Measurements from ENCODE around the gene ZFC3H1.
"Not testable (repeated sequence)": the region's sequence is repeated elsewhere in the genome, so short reads cannot be mapped to it uniquely, and the experiment has no call there.

Gene ZFC3H1

DNA sequence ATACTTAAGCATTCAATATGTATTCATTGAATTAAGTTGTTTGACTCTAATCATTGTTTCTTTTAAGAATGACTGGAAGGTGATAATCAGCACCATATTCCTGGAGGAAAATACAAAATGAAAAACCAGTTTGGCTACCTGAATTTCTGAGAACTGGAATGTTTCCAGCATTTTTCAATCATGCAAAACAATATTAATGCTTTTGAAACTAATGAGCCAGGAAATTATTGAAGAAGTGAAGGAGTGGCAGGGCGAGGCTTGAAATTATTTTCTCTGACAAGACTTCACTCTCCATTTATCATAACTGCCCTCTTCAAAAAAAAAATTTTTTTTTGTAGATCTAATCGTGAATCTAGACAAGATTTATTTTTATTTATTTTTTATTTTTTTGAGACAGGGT lies 41.3 kb upstream of the ZFC3H1 start:
- no peak overlapping the region for H3K4me3 ChIP-seq (ENCODE audit: insufficient read depth in 1 of 2, low read depth in 1 of 2, low read length in 2 of 2)
- H2BK12ac ChIP-seq (ENCODE audit: low read length in 2 of 2) = no peak overlapping the region
- H4K91ac ChIP-seq (ENCODE audit: low read length) = no peak overlapping the region
- H2BK5ac ChIP-seq (ENCODE audit: low read depth, low read length, poor library complexity, severe bottlenecking) = no peak overlapping the region
- H3K4me1 ChIP-seq (ENCODE audit: control insufficient read depth, insufficient read depth, low read depth, low read length) = peaks cover under 1% of the 10 kb centered on the region
- no peak overlapping the region for H3K27ac ChIP-seq (ENCODE audit: low read length, poor library complexity, severe bottlenecking)
- DNase-seq = no peak
- no peaks in the 10 kb centered on the region for H3K9me3 ChIP-seq (ENCODE audit: control insufficient read depth, low read length)
- peaks cover 2 to 13% of the 10 kb centered on the region in 2 experiments for H3K36me3 ChIP-seq (ENCODE audit: control insufficient read depth in 1 of 2, insufficient read depth in 2 of 2, low read depth in 1 of 2, low read length in 2 of 2)
- H4K8ac ChIP-seq (ENCODE audit: low read length) = no peak overlapping the region
- no peak overlapping the region for H3K4ac ChIP-seq (ENCODE audit: low read depth in 1 of 2, low read length in 2 of 2)
- H3K79me1 ChIP-seq (replicated peaks; ENCODE audit: low read length, poor library complexity, severe bottlenecking) = no peaks in the 10 kb centered on the region
- no peak overlapping the region for H3K18ac ChIP-seq (ENCODE audit: low read depth in 1 of 2, low read length in 2 of 2)
- no peak overlapping the region for H3K14ac ChIP-seq (ENCODE audit: low read length in 2 of 2)
- no CpG with 5 or more reads among the region's 2 CpGs for WGBS
- H2BK120ac ChIP-seq (ENCODE audit: low read depth, low read length) = no peak overlapping the region
- no peak overlapping the region for H2AK5ac ChIP-seq (ENCODE audit: low read length, severe bottlenecking)
- no peak overlapping the region for H2AFZ ChIP-seq (ENCODE audit: low read depth, low read length)
- no peak overlapping the region for H3K4me2 ChIP-seq (ENCODE audit: low read length, poor library complexity, severe bottlenecking)
- H3K23ac ChIP-seq (ENCODE audit: low read length in 2 of 2) = no peak overlapping the region
- H3K9ac ChIP-seq (ENCODE audit: low read length) = no peak overlapping the region
- no peaks in the 10 kb centered on the region for H3K27me3 ChIP-seq (ENCODE audit: control insufficient read depth in 1 of 2, insufficient read depth in 1 of 2, low read length in 2 of 2)
- H2BK15ac ChIP-seq (ENCODE audit: low read depth, poor library complexity, severe bottlenecking) = no peak overlapping the region

DNA sequence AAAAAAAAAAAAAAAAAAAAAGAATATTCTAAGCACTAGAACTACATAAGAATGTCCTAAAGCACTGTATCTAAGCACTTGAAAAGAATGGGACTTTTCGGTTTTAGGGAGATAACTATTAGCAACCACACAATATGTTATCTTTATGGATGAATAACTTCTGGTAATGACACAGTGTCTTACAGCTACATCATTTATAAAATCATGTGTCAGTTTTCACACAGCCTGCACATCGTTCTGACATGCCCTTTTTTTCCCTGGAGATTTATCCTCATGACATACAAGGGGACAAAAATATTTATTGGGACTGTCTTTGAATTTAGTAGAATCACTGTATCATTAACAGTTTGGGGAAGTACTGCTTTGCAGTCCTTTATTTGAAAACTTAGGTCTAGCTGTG lies 39.6 kb upstream of the ZFC3H1 start:
- no peak overlapping the region for H3K18ac ChIP-seq (ENCODE audit: low read depth in 1 of 2, low read length in 2 of 2)
- no peaks in the 10 kb centered on the region for H3K79me1 ChIP-seq (replicated peaks; ENCODE audit: low read length, poor library complexity, severe bottlenecking)
- no peak overlapping the region for H2BK12ac ChIP-seq (ENCODE audit: low read length in 2 of 2)
- no peak overlapping the region for H2BK15ac ChIP-seq (ENCODE audit: low read depth, poor library complexity, severe bottlenecking)
- H3K9me3 ChIP-seq (ENCODE audit: control insufficient read depth, low read length) = no peaks in the 10 kb centered on the region
- no peak overlapping the region for H3K27ac ChIP-seq (ENCODE audit: low read length, poor library complexity, severe bottlenecking)
- WGBS = 100% methylated on average over 1 of the region's 2 CpGs
- no peak overlapping the region for H3K4me2 ChIP-seq (ENCODE audit: low read length, poor library complexity, severe bottlenecking)
- no peak overlapping the region for H4K91ac ChIP-seq (ENCODE audit: low read length)
- H3K36me3 ChIP-seq (ENCODE audit: control insufficient read depth in 1 of 2, insufficient read depth in 2 of 2, low read depth in 1 of 2, low read length in 2 of 2) = peaks cover 5 to 29% of the 10 kb centered on the region in 2 experiments
- no peak overlapping the region for H2BK120ac ChIP-seq (ENCODE audit: low read depth, low read length)
- no peak overlapping the region for H2AK5ac ChIP-seq (ENCODE audit: low read length, severe bottlenecking)
- no peak overlapping the region for H3K4me3 ChIP-seq (ENCODE audit: insufficient read depth in 1 of 2, low read depth in 1 of 2, low read length in 2 of 2)
- DNase-seq = no peak
- no peak overlapping the region for H2AFZ ChIP-seq (ENCODE audit: low read depth, low read length)
- H3K9ac ChIP-seq (ENCODE audit: low read length) = no peak overlapping the region
- no peak overlapping the region for H4K8ac ChIP-seq (ENCODE audit: low read length)
- no peaks in the 10 kb centered on the region for H3K4me1 ChIP-seq (ENCODE audit: control insufficient read depth, insufficient read depth, low read depth, low read length)
- H3K27me3 ChIP-seq (ENCODE audit: control insufficient read depth in 1 of 2, insufficient read depth in 1 of 2, low read length in 2 of 2) = no peaks in the 10 kb centered on the region
- no peak overlapping the region for H3K14ac ChIP-seq (ENCODE audit: low read length in 2 of 2)
- no peak overlapping the region for H2BK5ac ChIP-seq (ENCODE audit: low read depth, low read length, poor library complexity, severe bottlenecking)
- no peak overlapping the region for H3K23ac ChIP-seq (ENCODE audit: low read length in 2 of 2)
- H3K4ac ChIP-seq (ENCODE audit: low read depth in 1 of 2, low read length in 2 of 2) = no peak overlapping the region

DNA sequence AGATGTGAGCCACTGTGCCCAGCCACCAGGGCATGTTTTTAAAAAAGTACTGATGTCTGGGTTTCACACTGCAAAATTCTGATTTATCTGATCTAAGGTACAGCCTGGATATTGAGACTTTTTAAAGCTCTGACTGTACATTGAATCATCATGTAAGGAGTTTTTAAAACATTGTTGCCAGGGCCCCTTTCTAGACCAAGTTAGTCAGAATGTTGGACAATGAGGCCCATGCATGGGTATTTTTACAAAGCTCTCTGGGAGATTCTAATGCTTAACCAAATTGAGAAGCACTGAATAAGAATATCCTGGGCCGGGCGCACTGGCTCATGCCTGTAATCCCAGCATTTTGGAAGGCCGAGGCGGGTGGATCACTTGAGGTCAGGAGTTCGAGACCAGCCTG lies 38.9 kb upstream of the ZFC3H1 start:
- Histone ChIP-seq H3K9ac (ENCODE audit: low read length) (no peak overlapping the region), H3K9me3 (ENCODE audit: control insufficient read depth, low read length) (no peaks in the 10 kb centered on the region), H3K18ac (ENCODE audit: low read depth in 1 of 2, low read length in 2 of 2) (no peak overlapping the region), H3K27me3 (ENCODE audit: control insufficient read depth in 1 of 2, insufficient read depth in 1 of 2, low read length in 2 of 2) (no peaks in the 10 kb centered on the region), H3K4me2 (ENCODE audit: low read length, poor library complexity, severe bottlenecking) (no peak overlapping the region), H3K23ac (ENCODE audit: low read length in 2 of 2) (no peak overlapping the region), H3K27ac (ENCODE audit: low read length, poor library complexity, severe bottlenecking) (no peak overlapping the region), H2AK5ac (ENCODE audit: low read length, severe bottlenecking) (no peak overlapping the region), H2BK120ac (ENCODE audit: low read depth, low read length) (no peak overlapping the region), H3K14ac (ENCODE audit: low read length in 2 of 2) (no peak overlapping the region), H2BK15ac (ENCODE audit: low read depth, poor library complexity, severe bottlenecking) (no peak overlapping the region), H3K36me3 (ENCODE audit: control insufficient read depth in 1 of 2, insufficient read depth in 2 of 2, low read depth in 1 of 2, low read length in 2 of 2) (peaks cover 5 to 35% of the 10 kb centered on the region in 2 experiments), H3K79me1 (replicated peaks; ENCODE audit: low read length, poor library complexity, severe bottlenecking) (no peaks in the 10 kb centered on the region), H3K4me3 (ENCODE audit: insufficient read depth in 1 of 2, low read depth in 1 of 2, low read length in 2 of 2) (no peak overlapping the region), H2BK12ac (ENCODE audit: low read length in 2 of 2) (no peak overlapping the region), H3K4me1 (ENCODE audit: control insufficient read depth, insufficient read depth, low read depth, low read length) (no peaks in the 10 kb centered on the region), H2AFZ (ENCODE audit: low read depth, low read length) (no peak overlapping the region), H2BK5ac (ENCODE audit: low read depth, low read length, poor library complexity, severe bottlenecking) (no peak overlapping the region), H4K91ac (ENCODE audit: low read length) (no peak overlapping the region), H4K8ac (ENCODE audit: low read length) (no peak overlapping the region), H3K4ac (ENCODE audit: low read depth in 1 of 2, low read length in 2 of 2) (no peak overlapping the region)
- 91% methylated on average over 5 of the region's 5 CpGs for WGBS
- no peak for DNase-seq

DNA sequence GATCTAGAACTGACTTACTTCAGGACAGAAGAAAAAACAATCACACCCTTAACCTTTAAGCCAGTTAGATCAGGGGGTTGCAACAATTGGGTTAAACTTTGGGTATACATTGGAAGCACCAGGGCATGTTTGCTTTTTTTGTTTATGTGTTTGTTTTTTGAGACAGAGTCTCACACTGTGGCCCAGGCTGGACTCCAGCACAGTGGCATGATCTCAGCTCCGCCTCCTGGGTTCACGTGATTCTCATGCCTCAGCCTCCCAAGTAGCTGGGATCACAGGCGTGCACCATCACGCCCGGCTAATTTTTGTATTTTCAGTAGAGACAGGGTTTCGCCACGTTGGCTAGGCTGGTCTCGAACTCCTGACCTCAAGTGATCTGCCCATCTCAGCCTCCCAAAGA lies 38.5 kb upstream of the ZFC3H1 start:
- not testable (repeated sequence) for H4K8ac ChIP-seq (ENCODE audit: low read length); H3K9me3 ChIP-seq (ENCODE audit: control insufficient read depth, low read length); H3K79me1 ChIP-seq (replicated peaks; ENCODE audit: low read length, poor library complexity, severe bottlenecking); H3K27ac ChIP-seq (ENCODE audit: low read length, poor library complexity, severe bottlenecking); H2BK12ac ChIP-seq (ENCODE audit: low read length in 2 of 2); H2AK5ac ChIP-seq (ENCODE audit: low read length, severe bottlenecking); H2BK15ac ChIP-seq (ENCODE audit: low read depth, poor library complexity, severe bottlenecking); H3K4ac ChIP-seq (ENCODE audit: low read depth in 1 of 2, low read length in 2 of 2); H3K27me3 ChIP-seq (ENCODE audit: control insufficient read depth in 1 of 2, insufficient read depth in 1 of 2, low read length in 2 of 2); H3K4me1 ChIP-seq (ENCODE audit: control insufficient read depth, insufficient read depth, low read depth, low read length); H4K91ac ChIP-seq (ENCODE audit: low read length); H3K18ac ChIP-seq (ENCODE audit: low read depth in 1 of 2, low read length in 2 of 2); H3K23ac ChIP-seq (ENCODE audit: low read length in 2 of 2); H3K14ac ChIP-seq (ENCODE audit: low read length in 2 of 2); H2AFZ ChIP-seq (ENCODE audit: low read depth, low read length); H3K9ac ChIP-seq (ENCODE audit: low read length); DNase-seq; H3K4me2 ChIP-seq (ENCODE audit: low read length, poor library complexity, severe bottlenecking); H2BK5ac ChIP-seq (ENCODE audit: low read depth, low read length, poor library complexity, severe bottlenecking); H3K4me3 ChIP-seq (ENCODE audit: insufficient read depth in 1 of 2, low read depth in 1 of 2, low read length in 2 of 2); H2BK120ac ChIP-seq (ENCODE audit: low read depth, low read length)
- peaks cover 7 to 39% of the 10 kb centered on the region in 2 experiments for H3K36me3 ChIP-seq (ENCODE audit: control insufficient read depth in 1 of 2, insufficient read depth in 2 of 2, low read depth in 1 of 2, low read length in 2 of 2)
- 94% methylated on average over 8 of the region's 8 CpGs for WGBS

All from mesenchymal stem cell (in vitro differentiated cells and primary cell).